HEK293T (cell line): ENCODE measurements around the gene SLC12A4.

ENCODE experiments used
- BHLHE40 ChIP-seq: fragments of 450-650 bp; IDR thresholded peaks from 2 replicates; pipeline ENCODE4 v1.6.1; 2016; ENCODE audit warnings: mild to moderate bottlenecking, moderate library complexity, borderline replicate concordance
- FOXA1 ChIP-seq: fragments of 450-650 bp; IDR thresholded peaks from 2 replicates; pipeline ENCODE4 v1.6.1; 2016; ENCODE audit warnings: mild to moderate bottlenecking
- FOXK2 ChIP-seq: fragments of 450-650 bp; IDR thresholded peaks from 2 replicates; pipeline ENCODE4 v1.6.1; 2016; ENCODE audit warnings: mild to moderate bottlenecking
- FOXM1 ChIP-seq: fragments of 450-650 bp; IDR thresholded peaks from 2 replicates; pipeline ENCODE4 v1.6.1; 2017; ENCODE audit warnings: mild to moderate bottlenecking, borderline replicate concordance
- HDGF ChIP-seq: fragments of 450-650 bp; IDR thresholded peaks from 2 replicates; pipeline ENCODE4 v1.6.1; 2017; ENCODE audit warnings: antibody characterized with exemption, borderline replicate concordance
- L3MBTL2 ChIP-seq: fragments of 450-650 bp; conservative IDR thresholded peaks from 2 replicates; pipeline ENCODE4 v1.6.1; 2016; ENCODE audit warnings: mild to moderate bottlenecking
- NFRKB ChIP-seq: fragments of 450-650 bp; IDR thresholded peaks from 2 replicates; pipeline ENCODE4 v1.6.1; 2016; ENCODE audit warnings: mild to moderate bottlenecking, moderate library complexity
- PKNOX1 ChIP-seq: fragments of 450-650 bp; IDR thresholded peaks from 2 replicates; pipeline ENCODE4 v1.6.1; 2016
- SP1 ChIP-seq: fragments of 450-650 bp; IDR thresholded peaks from 2 replicates; pipeline ENCODE4 v1.6.1; 2017
- SUZ12 ChIP-seq: fragments of 450-650 bp; IDR thresholded peaks from 2 replicates; pipeline ENCODE4 v1.6.1; 2016; ENCODE audit warnings: mild to moderate bottlenecking
- TARDBP ChIP-seq: fragments of 450-650 bp; IDR thresholded peaks from 2 replicates; pipeline ENCODE4 v1.6.1; 2016

- TF ChIP-seq L3MBTL2 (no peak), FOXM1 (no peak), HDGF (no peak), TARDBP (no peak), NFRKB (no peak), SP1 (no peak), BHLHE40 (no peak), FOXK2 (no peak), FOXA1 (no peak), PKNOX1 (no peak), SUZ12 (no peak)
Observed at GRCh38 chr16:68013440-68013839, 45.0 kb upstream of the SLC12A4 start.
